A673 (cell line): ENCODE data around the gene RYK. TPM values are rescaled to one million over a fixed set of nuclear protein-coding genes. Genes with fewer than 3 reads are reported as not detected.

ENCODE experiments used
- BruUV-seq: library from RNA; stranded (reverse); fragments of 400-500 nt; replicated peaks from 2 replicates; lab custom pipeline; 2021; lab: Mats Ljungman, UMichigan
- CTCF ChIA-PET: fragments of 300-600 bp; sonication (Branson Sonifier 250); formaldehyde crosslinking; loops from one replicate; lab custom pipeline; 2022; ENCODE audit warnings: antibody characterized with exemption; lab: Charles Lee
- POLR2A ChIA-PET: fragments of 300-600 bp; sonication (Branson Sonifier 250); formaldehyde crosslinking; loops from one replicate; lab custom pipeline; 2022; ENCODE audit warnings: antibody characterized with exemption; ENCODE audit not compliant: low non-redundant PET; lab: Charles Lee
- DNase-seq: peaks from one replicate; pipeline ENCODE4 v3.0.0-alpha.2; 2015; ENCODE audit warnings: low spot score
- H3K27ac ChIP-seq: fragments of 200-600 bp; sonication (generic); 2 replicates; pipeline ENCODE4 v1.5.1; 2016; ENCODE audit warnings: mixed run types, low read depth, mild to moderate bottlenecking, mixed read lengths, antibody characterized with exemption, low read length; ENCODE audit not compliant: poor library complexity, severe bottlenecking
- H3K27me3 ChIP-seq: fragments of 200-600 bp; sonication (generic); replicated peaks from 2 replicates; pipeline ENCODE4 v1.6.1; 2017; ENCODE audit warnings: mixed run types, low read depth, mild to moderate bottlenecking, mixed read lengths, antibody characterized with exemption, low read length; ENCODE audit not compliant: insufficient read depth, poor library complexity
- H3K36me3 ChIP-seq: fragments of 200-600 bp; sonication (generic); 2 replicates; pipeline ENCODE4 v1.6.1; 2016; ENCODE audit warnings: mixed run types, mild to moderate bottlenecking, mixed read lengths, antibody characterized with exemption, low read length; ENCODE audit not compliant: insufficient read depth, poor library complexity, severe bottlenecking
- H3K4me1 ChIP-seq: fragments of 200-600 bp; sonication (generic); 2 replicates; pipeline ENCODE4 v1.6.1; 2017; ENCODE audit warnings: mixed run types, mild to moderate bottlenecking, mixed read lengths, antibody characterized with exemption, low read length; ENCODE audit not compliant: insufficient read depth, poor library complexity, severe bottlenecking
- H3K4me3 ChIP-seq: fragments of 200-600 bp; sonication (generic); 2 replicates; pipeline ENCODE4 v1.5.1; 2016; ENCODE audit warnings: low read depth, mixed run types, mild to moderate bottlenecking, mixed read lengths, low read length; ENCODE audit not compliant: poor library complexity, severe bottlenecking
- H3K9me3 ChIP-seq: fragments of 200-600 bp; sonication (generic); 2 replicates; pipeline ENCODE4 v1.6.1; 2016; ENCODE audit warnings: mixed run types, low read depth, mild to moderate bottlenecking, mixed read lengths, antibody characterized with exemption, low read length; ENCODE audit not compliant: poor library complexity, severe bottlenecking
- EZH2 ChIP-seq: fragments of 200-600 bp; sonication (generic); IDR thresholded peaks from 2 replicates; pipeline ENCODE4 v1.6.1; 2017; ENCODE audit warnings: borderline replicate concordance, low read depth, mild to moderate bottlenecking, mixed read lengths, antibody characterized with exemption, low read length; ENCODE audit not compliant: poor library complexity, severe bottlenecking
- intact Hi-C: fragments of 100-400 bp; cut with micrococcal nuclease; formaldehyde crosslinking; loops from one replicate; pipeline ENCODE4 v1.10.0; 2022; ENCODE audit not compliant: unreplicated experiment
- total RNA-seq: library from RNA; stranded (reverse); gene quantifications from 2 replicates; pipeline ENCODE4 v1.2.3, GENCODE V29; 2021
- TF ChIP-seq, protein P1 (sequence below): fragments of 300-800, 200-600 bp; sonication (generic); conservative IDR thresholded peaks from 2 replicates; pipeline ENCODE4 v1.5.1; 2017; ENCODE audit warnings: low read depth, mild to moderate bottlenecking, antibody characterized with exemption, low read length, moderate library complexity, mixed read lengths

RYK gene
- total RNA-seq, 1 experiment from 2014 or later, result 47.8 TPM

DNA sequence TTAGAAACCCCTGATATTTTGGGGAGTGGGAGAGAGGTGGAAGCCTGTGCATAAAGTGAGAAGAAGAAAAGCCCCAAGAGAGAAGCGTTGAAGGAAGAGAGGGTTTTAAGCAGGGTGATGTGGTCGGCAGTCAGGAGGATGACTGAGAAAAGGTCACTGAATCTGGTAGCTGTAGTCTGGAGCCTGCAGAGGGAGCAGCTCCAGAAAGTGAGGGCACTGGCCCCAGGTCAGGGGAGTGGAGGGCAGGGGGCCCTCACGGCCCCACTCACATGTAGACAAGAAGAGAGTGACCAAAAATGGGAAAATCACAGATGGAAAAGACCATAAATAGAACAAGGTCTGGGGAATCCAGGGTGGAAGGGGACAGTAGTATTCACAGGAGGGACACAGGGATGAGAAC is 105.5 kb downstream of the RYK start:
- no peak overlapping the region for H3K27ac ChIP-seq
- H3K27me3 ChIP-seq, result no peaks in the 10 kb centered on the region
- BruUV-seq, result no TSS peak
- TF ChIP-seq, protein P1, sequence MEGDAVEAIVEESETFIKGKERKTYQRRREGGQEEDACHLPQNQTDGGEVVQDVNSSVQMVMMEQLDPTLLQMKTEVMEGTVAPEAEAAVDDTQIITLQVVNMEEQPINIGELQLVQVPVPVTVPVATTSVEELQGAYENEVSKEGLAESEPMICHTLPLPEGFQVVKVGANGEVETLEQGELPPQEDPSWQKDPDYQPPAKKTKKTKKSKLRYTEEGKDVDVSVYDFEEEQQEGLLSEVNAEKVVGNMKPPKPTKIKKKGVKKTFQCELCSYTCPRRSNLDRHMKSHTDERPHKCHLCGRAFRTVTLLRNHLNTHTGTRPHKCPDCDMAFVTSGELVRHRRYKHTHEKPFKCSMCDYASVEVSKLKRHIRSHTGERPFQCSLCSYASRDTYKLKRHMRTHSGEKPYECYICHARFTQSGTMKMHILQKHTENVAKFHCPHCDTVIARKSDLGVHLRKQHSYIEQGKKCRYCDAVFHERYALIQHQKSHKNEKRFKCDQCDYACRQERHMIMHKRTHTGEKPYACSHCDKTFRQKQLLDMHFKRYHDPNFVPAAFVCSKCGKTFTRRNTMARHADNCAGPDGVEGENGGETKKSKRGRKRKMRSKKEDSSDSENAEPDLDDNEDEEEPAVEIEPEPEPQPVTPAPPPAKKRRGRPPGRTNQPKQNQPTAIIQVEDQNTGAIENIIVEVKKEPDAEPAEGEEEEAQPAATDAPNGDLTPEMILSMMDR, result no peak
- no peak for TF ChIP-seq EZH2
- CTCF ChIA-PET, result no interaction called here
- no peaks in the 10 kb centered on the region for H3K9me3 ChIP-seq
- H3K36me3 ChIP-seq, result no peaks in the 10 kb centered on the region
- POLR2A ChIA-PET, result no interaction called here
- intact Hi-C loops, result no loop called here
- H3K4me1 ChIP-seq, result no peaks in the 10 kb centered on the region
- DNase-seq, result no peak
- H3K4me3 ChIP-seq, result no peak overlapping the region

DNA sequence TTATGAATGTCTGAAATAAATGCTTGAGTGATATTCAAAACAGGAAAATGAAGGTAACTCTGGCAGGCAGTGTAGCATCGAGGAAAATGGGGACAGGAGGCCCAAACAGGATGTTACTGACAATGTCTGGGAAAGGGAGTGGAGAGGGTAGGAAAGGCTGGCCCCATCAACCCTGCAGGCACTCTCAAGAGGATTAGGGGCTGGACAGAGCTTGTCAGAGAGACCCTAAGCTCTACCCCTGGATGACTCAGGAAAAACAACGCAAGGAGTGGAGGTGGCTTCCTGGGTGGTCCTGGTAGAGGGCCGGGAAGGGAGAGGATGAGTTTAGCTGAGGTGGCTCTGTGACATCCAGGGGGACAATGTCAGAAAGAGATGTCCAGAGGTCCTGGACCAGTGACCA is 106.0 kb downstream of the RYK start:
- Histone ChIP-seq H3K27me3 (no peaks in the 10 kb centered on the region), H3K9me3 (no peaks in the 10 kb centered on the region), H3K27ac (no peak overlapping the region), H3K4me1 (no peaks in the 10 kb centered on the region), H3K4me3 (no peak overlapping the region), H3K36me3 (no peaks in the 10 kb centered on the region)
- POLR2A ChIA-PET, result no interaction called here
- DNase-seq, result no peak
- CTCF ChIA-PET, result no interaction called here
- no TSS peak for BruUV-seq
- TF ChIP-seq, protein P1, result no peak
- TF ChIP-seq EZH2, result no peak
- intact Hi-C loops, result no loop called here

DNA sequence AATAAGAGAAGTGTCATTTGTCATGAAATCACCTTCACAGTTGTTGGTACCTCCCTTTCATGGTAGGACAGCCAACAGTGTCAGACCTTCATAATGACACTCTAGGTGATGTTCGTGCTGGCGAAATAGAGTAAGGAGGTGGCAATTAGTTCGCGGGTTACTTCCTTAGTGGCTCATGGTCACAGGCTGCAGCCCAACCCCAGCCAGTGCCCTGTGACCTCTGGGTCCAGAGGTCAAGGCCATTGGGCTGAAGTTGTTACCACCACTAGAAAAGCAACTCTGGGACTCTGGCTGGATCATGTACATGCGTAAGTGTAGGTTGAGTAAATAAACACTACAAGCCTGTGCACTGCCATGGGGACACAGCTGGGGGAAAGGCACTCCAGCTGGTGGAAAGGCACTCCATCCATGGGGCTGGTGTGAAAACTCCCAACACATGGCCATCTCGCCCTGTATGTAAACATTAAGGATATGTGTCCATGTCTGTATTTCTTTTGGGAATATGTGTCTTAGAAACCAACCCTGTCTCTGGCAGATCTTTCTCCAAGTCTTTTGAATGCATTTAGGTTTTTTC is 106.7 kb downstream of the RYK start:
- ChIA-PET POLR2A (interaction anchor here (0.6 kb wide), 1 partner anchor 1472 kb away, joined by 3 read pairs; no protein-coding TSS in a partner anchor), CTCF (no interaction called here)
- intact Hi-C loops, result no loop called here
- H3K27ac ChIP-seq, result no peak overlapping the region
- no TSS peak for BruUV-seq
- no peaks in the 10 kb centered on the region for H3K27me3 ChIP-seq
- DNase-seq, result no peak
- H3K4me3 ChIP-seq, result no peak overlapping the region
- no peak for TF ChIP-seq EZH2
- TF ChIP-seq, protein P1, result no peak
- H3K36me3 ChIP-seq, result no peaks in the 10 kb centered on the region
- H3K4me1 ChIP-seq, result no peaks in the 10 kb centered on the region
- H3K9me3 ChIP-seq, result no peaks in the 10 kb centered on the region
